Endothelial cell of umbilical vein (primary cell): ENCODE data around the gene PTGFRN.

Experiments used
- EZH2 ChIP-seq: IDR thresholded peaks from 2 replicates; pipeline ENCODE4 v1.6.1; 2012; ENCODE audit warnings: borderline replicate concordance, low read depth, mild to moderate bottlenecking, moderate library complexity, low read length, inconsistent platforms; ENCODE audit not compliant: severe bottlenecking
- FOS ChIP-seq: IDR thresholded peaks from 2 replicates; pipeline ENCODE4 v1.6.1; 2011; ENCODE audit warnings: mild to moderate bottlenecking, low read length, moderate library complexity, borderline replicate concordance; ENCODE audit not compliant: insufficient read depth
- MYC ChIP-seq: IDR thresholded peaks from one replicate; pipeline ENCODE4 v1.6.1; 2011; ENCODE audit warnings: mild to moderate bottlenecking, low read depth, low read length
- POLR2A ChIP-seq: IDR thresholded peaks from 2 replicates; pipeline ENCODE4 v1.6.1; 2012; ENCODE audit warnings: low read depth, mild to moderate bottlenecking, control low read depth, low read length
- POLR2AphosphoS5 ChIP-seq: IDR thresholded peaks from 2 replicates; pipeline ENCODE4 v1.6.1; 2012; ENCODE audit warnings: low read depth, mild to moderate bottlenecking, control low read depth, low read length, moderate library complexity; ENCODE audit not compliant: insufficient read depth
- TF ChIP-seq, protein P1 (sequence below): IDR thresholded peaks from 2 replicates; pipeline ENCODE4 v1.6.1; 2011; ENCODE audit not compliant: insufficient read depth, insufficient read length
- TF ChIP-seq, protein P2 (sequence below), 2 donors: IDR thresholded peaks; 1 replicate in 1 of 2; 2 replicates in 1 of 2; pipeline ENCODE4 v1.5.1; 2011; ENCODE audit warnings: low read length in 2 of 2, mild to moderate bottlenecking in 2 of 2, moderate library complexity in 2 of 2, control low read depth in 1 of 2, inconsistent platforms in 1 of 2, low read depth in 1 of 2; ENCODE audit not compliant: insufficient read depth in 1 of 2; ENCODE audit errors: extremely low read depth in 1 of 2

DNA sequence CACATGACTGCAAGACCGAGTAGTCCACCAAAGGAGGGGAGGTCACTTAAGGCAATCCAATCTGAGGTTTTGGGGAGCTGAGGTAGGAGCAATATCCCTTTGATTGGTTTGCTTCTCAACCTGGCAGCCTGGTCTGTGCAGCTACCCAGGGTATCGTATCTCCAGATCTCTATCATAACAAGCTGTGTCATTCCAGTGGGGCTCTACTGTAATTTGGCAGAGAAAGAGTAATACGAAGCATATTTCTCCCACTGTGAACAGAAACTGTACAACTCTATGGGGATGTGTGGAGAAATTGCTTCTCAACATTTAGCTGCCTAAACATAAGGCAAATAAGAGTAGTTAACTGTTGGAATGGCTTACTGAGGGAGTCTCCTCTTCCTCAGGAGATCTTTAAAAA, 112.4 kb downstream of the PTGFRN start:
- TF ChIP-seq, protein P1, sequence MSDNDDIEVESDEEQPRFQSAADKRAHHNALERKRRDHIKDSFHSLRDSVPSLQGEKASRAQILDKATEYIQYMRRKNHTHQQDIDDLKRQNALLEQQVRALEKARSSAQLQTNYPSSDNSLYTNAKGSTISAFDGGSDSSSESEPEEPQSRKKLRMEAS = no peak
- TF ChIP-seq, protein P2, sequence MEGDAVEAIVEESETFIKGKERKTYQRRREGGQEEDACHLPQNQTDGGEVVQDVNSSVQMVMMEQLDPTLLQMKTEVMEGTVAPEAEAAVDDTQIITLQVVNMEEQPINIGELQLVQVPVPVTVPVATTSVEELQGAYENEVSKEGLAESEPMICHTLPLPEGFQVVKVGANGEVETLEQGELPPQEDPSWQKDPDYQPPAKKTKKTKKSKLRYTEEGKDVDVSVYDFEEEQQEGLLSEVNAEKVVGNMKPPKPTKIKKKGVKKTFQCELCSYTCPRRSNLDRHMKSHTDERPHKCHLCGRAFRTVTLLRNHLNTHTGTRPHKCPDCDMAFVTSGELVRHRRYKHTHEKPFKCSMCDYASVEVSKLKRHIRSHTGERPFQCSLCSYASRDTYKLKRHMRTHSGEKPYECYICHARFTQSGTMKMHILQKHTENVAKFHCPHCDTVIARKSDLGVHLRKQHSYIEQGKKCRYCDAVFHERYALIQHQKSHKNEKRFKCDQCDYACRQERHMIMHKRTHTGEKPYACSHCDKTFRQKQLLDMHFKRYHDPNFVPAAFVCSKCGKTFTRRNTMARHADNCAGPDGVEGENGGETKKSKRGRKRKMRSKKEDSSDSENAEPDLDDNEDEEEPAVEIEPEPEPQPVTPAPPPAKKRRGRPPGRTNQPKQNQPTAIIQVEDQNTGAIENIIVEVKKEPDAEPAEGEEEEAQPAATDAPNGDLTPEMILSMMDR (IDR thresholded peaks at IDR 0.05; ENCODE audit: extremely low read depth in 1 of 2, insufficient read depth in 1 of 2, low read depth in 1 of 2, low read length in 2 of 2) = no peak
- TF ChIP-seq POLR2A = no peak
- no peak for TF ChIP-seq MYC
- TF ChIP-seq FOS = no peak
- no peak for TF ChIP-seq POLR2AphosphoS5
- TF ChIP-seq EZH2 = no peak
